22Rv1 (cell line): ENCODE results near the gene ZNF746.

ENCODE experiments used
- ZFX ChIP-seq: fragments of 450-650 bp; IDR thresholded peaks from 2 replicates; pipeline ENCODE4 v1.6.1; 2017; ENCODE audit warnings: antibody characterized with exemption, borderline replicate concordance
- TF ChIP-seq, protein P1 (sequence below): fragments of 450-650 bp; IDR thresholded peaks from 2 replicates; pipeline ENCODE4 v1.5.1; 2017; ENCODE audit warnings: mild to moderate bottlenecking

DNA sequence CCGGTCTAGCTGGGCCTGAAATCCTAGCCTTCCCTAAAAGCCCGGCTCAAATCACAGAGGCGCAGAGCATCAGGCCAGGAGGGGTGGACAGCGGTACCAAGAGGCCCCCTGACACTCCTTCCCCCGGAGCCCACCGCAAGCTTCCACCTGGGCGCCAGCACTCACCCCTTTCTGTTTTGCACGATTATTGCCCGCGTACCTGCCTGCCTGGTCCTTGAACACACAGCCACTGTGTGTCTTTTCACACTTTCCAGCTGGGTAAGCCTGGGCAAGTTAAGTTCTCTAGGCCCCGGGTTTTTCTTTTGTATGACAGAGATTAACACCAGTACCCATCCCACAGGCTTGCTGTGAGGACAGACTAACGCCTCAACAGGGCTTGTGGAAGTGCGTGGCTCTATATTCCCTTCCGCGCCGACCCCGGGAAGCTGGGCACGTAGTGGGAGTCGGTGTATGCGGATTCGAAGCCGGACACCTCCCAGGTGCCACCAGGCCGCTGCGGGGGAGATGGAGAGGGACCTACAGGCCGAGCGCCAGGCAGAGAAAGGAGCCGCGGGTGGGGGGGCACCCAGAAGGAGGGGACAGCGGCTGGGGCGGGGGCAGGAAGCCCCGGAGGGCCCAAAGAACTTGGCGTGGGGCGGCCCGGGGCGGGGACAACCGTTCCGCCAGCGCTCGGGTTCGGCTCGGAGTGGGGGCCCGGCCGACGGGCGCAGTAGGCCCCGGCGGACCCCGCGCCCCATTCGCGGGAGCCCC is 792 bp downstream of the ZNF746 start:
- TF ChIP-seq, protein P1, sequence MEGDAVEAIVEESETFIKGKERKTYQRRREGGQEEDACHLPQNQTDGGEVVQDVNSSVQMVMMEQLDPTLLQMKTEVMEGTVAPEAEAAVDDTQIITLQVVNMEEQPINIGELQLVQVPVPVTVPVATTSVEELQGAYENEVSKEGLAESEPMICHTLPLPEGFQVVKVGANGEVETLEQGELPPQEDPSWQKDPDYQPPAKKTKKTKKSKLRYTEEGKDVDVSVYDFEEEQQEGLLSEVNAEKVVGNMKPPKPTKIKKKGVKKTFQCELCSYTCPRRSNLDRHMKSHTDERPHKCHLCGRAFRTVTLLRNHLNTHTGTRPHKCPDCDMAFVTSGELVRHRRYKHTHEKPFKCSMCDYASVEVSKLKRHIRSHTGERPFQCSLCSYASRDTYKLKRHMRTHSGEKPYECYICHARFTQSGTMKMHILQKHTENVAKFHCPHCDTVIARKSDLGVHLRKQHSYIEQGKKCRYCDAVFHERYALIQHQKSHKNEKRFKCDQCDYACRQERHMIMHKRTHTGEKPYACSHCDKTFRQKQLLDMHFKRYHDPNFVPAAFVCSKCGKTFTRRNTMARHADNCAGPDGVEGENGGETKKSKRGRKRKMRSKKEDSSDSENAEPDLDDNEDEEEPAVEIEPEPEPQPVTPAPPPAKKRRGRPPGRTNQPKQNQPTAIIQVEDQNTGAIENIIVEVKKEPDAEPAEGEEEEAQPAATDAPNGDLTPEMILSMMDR, result no peak
- TF ChIP-seq ZFX, result no peak
